ENCODE measurements around the gene RAB4A. TPM values are rescaled to one million over a fixed set of nuclear protein-coding genes. Genes with fewer than 3 reads are reported as not detected.
"Not testable (repeated sequence)": the region's sequence is repeated elsewhere in the genome, so short reads cannot be mapped to it uniquely, and the experiment has no call there.

Gene RAB4A
- total RNA-seq, 2 donors from 2014 or later, result 91.6 to 100 TPM

- ATAC-seq, result no peak
- intact Hi-C loops (cut with DNase I), result no loop called here
- no peak for DNase-seq
These were observed 14.0 kb downstream of the RAB4A start for GRCh38 chr1:229284887-229285286.

GRCh38 chr1:229285440-229285839 is 14.5 kb downstream of the RAB4A start:
- peak in 1 of 2 donors; percentile 24 for ATAC-seq
- DNase-seq, result no peak
- intact Hi-C loops (cut with DNase I), result no loop called here

GRCh38 chr1:229286099-229286766 is 15.3 kb downstream of the RAB4A start:
- intact Hi-C loops (cut with DNase I), result no loop called here
- ATAC-seq, result no peak
- no peak for DNase-seq

- ATAC-seq, result no peak
- intact Hi-C loops (cut with DNase I), result no loop called here
- no peak for DNase-seq
These were observed 16.4 kb downstream of the RAB4A start for GRCh38 chr1:229287267-229287666.

GRCh38 chr1:229288516-229288915 is 17.6 kb downstream of the RAB4A start:
- intact Hi-C loops (cut with DNase I), result no loop called here
- no peak for DNase-seq
- no peak for ATAC-seq

GRCh38 chr1:229291686-229292085 is 20.8 kb downstream of the RAB4A start:
- ATAC-seq; DNase-seq; intact Hi-C loops (cut with DNase I): not testable (repeated sequence)

GRCh38 chr1:229293528-229294204 is 22.8 kb downstream of the RAB4A start:
- no peak for ATAC-seq
- intact Hi-C loops (cut with DNase I), result no loop called here

GRCh38 chr1:229295745-229296144 is 24.8 kb downstream of the RAB4A start:
- intact Hi-C loops (cut with DNase I), result no loop called here
- DNase-seq (no peak), ATAC-seq (peak in 1 of 2 donors; percentile 31)

More at GRCh38 chr1:229293528-229294204, 22.8 kb downstream of the RAB4A start:
- DNase-seq, result no peak

GRCh38 chr1:229296541-229296941 is 25.6 kb downstream of the RAB4A start:
- DNase-seq (peak; percentile 43), ATAC-seq (peak; percentile 81 to 90)
- intact Hi-C loops (cut with DNase I), result no loop called here

GRCh38 chr1:229297746-229298145 is 26.8 kb downstream of the RAB4A start:
- no peak for DNase-seq
- intact Hi-C loops (cut with DNase I), result no loop called here
- ATAC-seq, result no peak

- ATAC-seq (no peak), DNase-seq (no peak)
- intact Hi-C loops (cut with DNase I), result no loop called here
These were observed 27.5 kb downstream of the RAB4A start for GRCh38 chr1:229298420-229298819.

GRCh38 chr1:229298887-229299503 is 28.1 kb downstream of the RAB4A start:
- intact Hi-C loops (cut with DNase I), result no loop called here
- ATAC-seq (no peak), DNase-seq (no peak)

- ATAC-seq (peak in 1 of 2 donors; percentile 52), DNase-seq (no peak)
- intact Hi-C loops (cut with DNase I), result no loop called here
These were observed 29.3 kb downstream of the RAB4A start for GRCh38 chr1:229300099-229300757.

GRCh38 chr1:229302740-229303139 is 31.8 kb downstream of the RAB4A start:
- intact Hi-C loops (cut with DNase I), result no loop called here
- DNase-seq, result no peak
- ATAC-seq, result no peak

- no peak for ATAC-seq
These were observed 32.9 kb downstream of the RAB4A start for GRCh38 chr1:229303855-229304254.

GRCh38 chr1:229305392-229305791 is 34.5 kb downstream of the RAB4A start:
- DNase-seq (no peak), ATAC-seq (no peak)
- intact Hi-C loops (cut with DNase I), result no loop called here

More at GRCh38 chr1:229303855-229304254, 32.9 kb downstream of the RAB4A start:
- intact Hi-C loops (cut with DNase I), result no loop called here
- DNase-seq, result no peak

- intact Hi-C loops (cut with DNase I), result no loop called here
- no peak for ATAC-seq
- no peak for DNase-seq
These were observed 38.2 kb downstream of the RAB4A start for GRCh38 chr1:229309074-229309473.

- intact Hi-C loops (cut with DNase I), result no loop called here
- ATAC-seq, result peak in 1 of 2 donors; percentile 58
These were observed 38.8 kb downstream of the RAB4A start for GRCh38 chr1:229309684-229310083.

GRCh38 chr1:229310833-229311232 is 39.9 kb downstream of the RAB4A start:
- peak; percentile 62 to 85 for ATAC-seq

More at GRCh38 chr1:229309684-229310083, 38.8 kb downstream of the RAB4A start:
- DNase-seq, result no peak

GRCh38 chr1:229316166-229316565 is 45.3 kb downstream of the RAB4A start:
- ATAC-seq (no peak), DNase-seq (no peak)
- intact Hi-C loops (cut with DNase I), result no loop called here

More at GRCh38 chr1:229310833-229311232, 39.9 kb downstream of the RAB4A start:
- intact Hi-C loops (cut with DNase I), result no loop called here
- no peak for DNase-seq
